Kidney (tissue), 14 donors: ENCODE results near the gene CD8B. TPM values are rescaled to one million over a fixed set of nuclear protein-coding genes. Genes with fewer than 3 reads are reported as not detected.

Experiments used
- DNase-seq, 5 donors: peaks; one replicate each; pipeline ENCODE4 v3.0.0-alpha.2; 2013 to 2020
- FAIRE-seq: peaks from 2 replicates; lab custom pipeline; 2012; peaks lifted over from hg19 to GRCh38; lab: Jason Lieb, UNC
- H3K27ac ChIP-seq, 2 donors: one replicate each; pipeline ENCODE4 v1.7.0; 2013; ENCODE audit warnings: low read depth in 2 of 2, low read length in 2 of 2, inconsistent platforms in 1 of 2
- H3K27me3 ChIP-seq: one replicate; pipeline ENCODE4 v1.7.1; 2013; ENCODE audit warnings: low read length, inconsistent platforms; ENCODE audit not compliant: control insufficient read depth, insufficient read depth
- H3K36me3 ChIP-seq, 3 donors: one replicate each; pipeline versions ENCODE4 v1.7.0 to v1.7.1; 2013; ENCODE audit warnings: low read length in 3 of 3, control low read depth in 1 of 3, inconsistent platforms in 1 of 3; ENCODE audit not compliant: insufficient read depth in 3 of 3, control insufficient read depth in 2 of 3
- H3K4me1 ChIP-seq, 3 donors: one replicate each; pipeline versions ENCODE4 v1.7.0 to v1.7.1; 2013; ENCODE audit warnings: low read length in 3 of 3, inconsistent platforms in 1 of 3, low read depth in 1 of 3; ENCODE audit not compliant: control insufficient read depth in 2 of 3, insufficient read depth in 2 of 3
- H3K4me3 ChIP-seq, 3 donors: one replicate each; pipeline versions ENCODE4 v1.7.0 to v1.8.1; 2013; ENCODE audit warnings: low read length in 3 of 3, control low read depth in 1 of 3, inconsistent platforms in 1 of 3
- H3K9ac ChIP-seq, 3 donors: one replicate each; pipeline versions ENCODE4 v1.7.0 to v1.7.1; 2013; ENCODE audit warnings: low read length in 3 of 3, control low read depth in 1 of 3, inconsistent platforms in 1 of 3
- H3K9me3 ChIP-seq, 3 donors: one replicate each; pipeline versions ENCODE4 v1.7.0 to v1.7.1; 2013; ENCODE audit warnings: low read length in 3 of 3, control low read depth in 1 of 3, inconsistent platforms in 1 of 3; ENCODE audit not compliant: control insufficient read depth in 2 of 3, insufficient read depth in 1 of 3
- intact Hi-C: fragments of 100-400 bp; cut with DNase I; formaldehyde crosslinking; loops from one replicate; pipeline ENCODE4 v1.11.1; 2022
- polyA plus RNA-seq: library from polyadenylated mRNA; stranded (reverse); fragments of 350-450 nt; fragmentation: Illumina TruSeq; extraction: RNeasy Lipid Tissue Mini Kit (QIAGEN cat#74804); gene quantifications from one replicate; pipeline ENCODE4 v1.2.3, GENCODE V29; 2014; ENCODE audit warnings: low read depth, low replicate concordance; ENCODE audit not compliant: insufficient read depth
- total RNA-seq: library from RNA; stranded (reverse); fragmentation: NEBNext Ultra II Directional; extraction: Animal tissue kit (Norgen Biotek cat#: 25700); gene quantifications from one replicate; pipeline ENCODE4 v1.2.1, GENCODE V29; 2021
- TF ChIP-seq, protein P1 (sequence below): IDR thresholded peaks from 3 replicates; pipeline ENCODE4 v1.5.1; 2012; ENCODE audit warnings: mild to moderate bottlenecking, moderate library complexity, borderline replicate concordance; ENCODE audit not compliant: insufficient read depth; ENCODE audit errors: extremely low read depth
- donor health status: control.
- donor health status: control.
- donor health status: control.
- donor health status: control.
- donor health status: control.
- donor health status: DM: yes; HTN: yes; CAD: no.
- donor health status: Normal renal cell carcinoma (clear cell type).

Gene CD8B
- total and polyA plus RNA-seq, 2 donors from 2014 or later: 2.5 TPM; not detected in 1

DNA sequence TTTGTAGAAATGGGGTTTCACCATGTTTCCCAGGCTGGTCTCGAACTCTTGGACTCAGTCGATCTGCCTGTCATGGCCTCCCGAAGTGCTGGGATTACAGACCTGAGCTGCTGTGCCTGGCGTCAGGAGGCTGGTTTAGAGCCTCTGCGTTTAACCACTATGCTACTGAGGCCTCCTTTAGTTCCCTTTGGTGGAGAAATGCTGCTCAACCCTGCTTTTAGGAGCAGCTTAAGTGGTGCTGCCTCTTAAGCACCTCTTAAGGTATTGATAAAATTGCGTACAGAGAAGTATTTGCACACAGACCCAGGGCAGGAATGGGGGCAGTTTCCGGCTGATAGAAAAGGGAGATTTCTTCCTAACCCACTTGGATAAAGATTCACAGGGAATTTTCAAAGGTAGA lies 78.9 kb downstream of the CD8B start:
- Histone ChIP-seq H3K4me1 (no peaks in the 10 kb centered on the region), H3K9ac (no peak overlapping the region), H3K27ac (no peak overlapping the region), H3K27me3 (no peaks in the 10 kb centered on the region), H3K9me3 (no peaks in the 10 kb centered on the region), H3K4me3 (no peak overlapping the region), H3K36me3 (no peaks in the 10 kb centered on the region)
- TF ChIP-seq, protein P1, sequence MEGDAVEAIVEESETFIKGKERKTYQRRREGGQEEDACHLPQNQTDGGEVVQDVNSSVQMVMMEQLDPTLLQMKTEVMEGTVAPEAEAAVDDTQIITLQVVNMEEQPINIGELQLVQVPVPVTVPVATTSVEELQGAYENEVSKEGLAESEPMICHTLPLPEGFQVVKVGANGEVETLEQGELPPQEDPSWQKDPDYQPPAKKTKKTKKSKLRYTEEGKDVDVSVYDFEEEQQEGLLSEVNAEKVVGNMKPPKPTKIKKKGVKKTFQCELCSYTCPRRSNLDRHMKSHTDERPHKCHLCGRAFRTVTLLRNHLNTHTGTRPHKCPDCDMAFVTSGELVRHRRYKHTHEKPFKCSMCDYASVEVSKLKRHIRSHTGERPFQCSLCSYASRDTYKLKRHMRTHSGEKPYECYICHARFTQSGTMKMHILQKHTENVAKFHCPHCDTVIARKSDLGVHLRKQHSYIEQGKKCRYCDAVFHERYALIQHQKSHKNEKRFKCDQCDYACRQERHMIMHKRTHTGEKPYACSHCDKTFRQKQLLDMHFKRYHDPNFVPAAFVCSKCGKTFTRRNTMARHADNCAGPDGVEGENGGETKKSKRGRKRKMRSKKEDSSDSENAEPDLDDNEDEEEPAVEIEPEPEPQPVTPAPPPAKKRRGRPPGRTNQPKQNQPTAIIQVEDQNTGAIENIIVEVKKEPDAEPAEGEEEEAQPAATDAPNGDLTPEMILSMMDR: no peak
- intact Hi-C loops: no loop called here
- FAIRE-seq (no peak), DNase-seq (no peak)

DNA sequence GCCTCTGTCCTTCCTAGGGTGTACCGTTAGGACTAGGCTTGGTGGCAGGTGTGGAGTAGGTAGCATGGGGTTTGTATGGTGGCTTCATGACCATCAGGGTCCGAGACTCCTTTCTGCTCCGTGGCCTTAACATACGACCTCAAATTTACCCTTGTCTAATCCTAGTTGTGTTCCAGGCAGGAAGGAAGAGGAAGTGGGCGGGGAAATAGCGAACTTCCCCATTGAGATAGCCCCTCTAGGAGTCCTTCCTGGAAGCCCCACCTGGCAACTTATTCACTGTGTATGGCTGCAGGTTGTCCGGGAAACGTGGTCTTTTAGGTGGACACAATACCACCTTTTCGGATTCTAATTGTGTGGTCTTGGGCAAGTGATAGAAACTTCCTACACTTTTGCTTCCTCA lies 80.3 kb downstream of the CD8B start:
- Histone ChIP-seq H3K9ac (no peak overlapping the region), H3K27me3 (no peaks in the 10 kb centered on the region), H3K27ac (no peak overlapping the region), H3K9me3 (no peaks in the 10 kb centered on the region), H3K4me1 (no peaks in the 10 kb centered on the region), H3K4me3 (no peak overlapping the region), H3K36me3 (no peaks in the 10 kb centered on the region)
- TF ChIP-seq, protein P1: no peak
- FAIRE-seq (no peak), DNase-seq (no peak)
- intact Hi-C loops: no loop called here

DNA sequence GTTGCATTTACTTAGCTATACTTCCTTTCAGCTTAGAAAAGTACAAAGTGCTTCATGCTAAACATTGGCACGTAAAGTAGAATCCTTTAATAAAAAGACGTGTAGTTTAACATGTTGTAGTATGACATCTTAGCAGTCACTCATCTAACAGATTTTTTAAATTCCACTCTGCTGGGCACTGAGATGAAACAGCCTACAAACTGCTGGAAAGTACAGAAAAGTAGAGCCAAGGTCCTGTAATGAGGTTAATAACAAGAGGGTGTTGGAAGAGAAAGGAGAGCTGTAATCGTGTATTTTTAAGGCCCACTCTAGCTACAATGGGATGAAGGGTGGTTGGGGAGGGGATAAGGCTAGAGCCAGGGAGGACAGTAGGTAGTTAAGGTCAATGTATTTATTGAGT lies 81.7 kb downstream of the CD8B start:
- DNase-seq: no peak
- no peak for FAIRE-seq
- Histone ChIP-seq H3K9ac (no peak overlapping the region), H3K4me1 (no peaks in the 10 kb centered on the region), H3K9me3 (no peaks in the 10 kb centered on the region), H3K27ac (no peak overlapping the region), H3K4me3 (no peak overlapping the region), H3K36me3 (peaks cover 0 to 4% (median 0%) of the 10 kb centered on the region in 3 donors), H3K27me3 (no peaks in the 10 kb centered on the region)
- TF ChIP-seq, protein P1: no peak
- intact Hi-C loops: no loop called here

DNA sequence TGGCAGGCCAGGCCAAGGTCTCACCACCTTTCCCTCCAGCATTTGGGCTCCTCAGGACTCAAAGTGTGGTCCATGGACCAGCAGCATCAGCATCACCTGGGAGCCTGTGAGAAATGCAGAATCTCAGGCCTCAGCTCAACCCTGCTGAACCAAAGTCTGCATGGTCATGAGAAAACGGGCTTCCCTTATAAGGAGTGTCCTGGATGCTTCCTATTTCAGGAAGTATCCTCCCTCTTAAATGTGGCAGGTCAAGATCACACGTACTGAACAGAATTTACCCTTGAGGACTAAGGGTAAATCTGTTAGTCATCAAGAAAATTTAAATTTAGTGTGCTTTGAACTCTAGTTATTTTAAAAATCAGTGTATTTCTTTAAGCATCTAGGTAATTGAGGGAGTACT lies 82.7 kb downstream of the CD8B start:
- no peak for DNase-seq
- Histone ChIP-seq H3K27me3 (no peaks in the 10 kb centered on the region), H3K36me3 (peaks cover 0 to 9% (median 2%) of the 10 kb centered on the region in 3 donors), H3K4me1 (no peaks in the 10 kb centered on the region), H3K9ac (no peak overlapping the region), H3K27ac (no peak overlapping the region), H3K9me3 (no peaks in the 10 kb centered on the region), H3K4me3 (no peak overlapping the region)
- intact Hi-C loops: no loop called here
- no peak for FAIRE-seq
- TF ChIP-seq, protein P1: no peak
